Esophagus muscularis mucosa (tissue), 4 donors: ENCODE results near the gene PDXK.

Experiments
- CTCF ChIP-seq, 3 experiments: fragments of 200-600 bp in 2 of 3; fragments of 450-650 bp in 1 of 3; sonication (generic) in 2 of 3; IDR thresholded peaks; one replicate each; pipeline ENCODE4 v1.5.1; 2017 to 2019; ENCODE audit warnings: antibody characterized with exemption in 3 of 3, mild to moderate bottlenecking in 2 of 3, moderate library complexity in 1 of 3
- EP300 ChIP-seq: sonication (generic); formaldehyde crosslinking; IDR thresholded peaks from one replicate; pipeline ENCODE4 v1.6.1; 2017; ENCODE audit warnings: antibody characterized with exemption
- POLR2A ChIP-seq: fragments of 450-650 bp; IDR thresholded peaks from one replicate; pipeline ENCODE4 v1.6.1; 2017; ENCODE audit warnings: antibody characterized with exemption, moderate library complexity, mild to moderate bottlenecking, low read depth
- POLR2AphosphoS5 ChIP-seq, 2 donors: sonication (generic); formaldehyde crosslinking; IDR thresholded peaks; one replicate each; pipeline ENCODE4 v1.6.1; 2017; ENCODE audit warnings: antibody characterized with exemption in 2 of 2

- TF ChIP-seq POLR2AphosphoS5 (IDR thresholded peaks at IDR 0.05) (no peak), CTCF (IDR thresholded peaks at IDR 0.05) (no peak), POLR2A (no peak), EP300 (no peak)
These were observed 16.2 kb upstream of the PDXK start for GRCh38 chr21:43702785-43703034.
